GM21619 (cell line): ENCODE measurements around the gene SLC16A3.
"Not testable (repeated sequence)": the region's sequence is repeated elsewhere in the genome, so short reads cannot be mapped to it uniquely, and the experiment has no call there.

Source experiments
- ATAC-seq: cut with Tn5 transposase; IDR thresholded peaks from one replicate; pipeline ENCODE4 v1.9.1; 2021; ENCODE audit not compliant: unreplicated experiment

SLC16A3 gene

GRCh38 chr17:82245134-82246039 is 16.5 kb downstream of the SLC16A3 start:
- ATAC-seq: no peak

DNA sequence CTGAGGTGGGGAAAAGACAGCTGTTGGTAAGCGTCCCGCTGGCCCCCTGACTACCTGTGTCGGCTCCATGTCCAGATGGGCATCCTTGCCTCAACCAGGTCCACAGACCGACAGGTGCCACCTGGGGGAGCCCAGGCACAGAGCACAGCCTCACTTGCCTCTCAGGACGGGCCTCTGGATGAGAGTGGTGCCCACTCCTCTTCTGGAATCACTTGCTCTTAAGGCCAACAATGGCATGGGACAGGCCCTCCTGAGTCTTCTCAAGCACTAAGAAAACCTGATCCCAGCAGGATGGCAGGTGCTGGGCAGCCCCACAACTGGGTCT is 17.2 kb downstream of the SLC16A3 start:
- no peak for ATAC-seq

DNA sequence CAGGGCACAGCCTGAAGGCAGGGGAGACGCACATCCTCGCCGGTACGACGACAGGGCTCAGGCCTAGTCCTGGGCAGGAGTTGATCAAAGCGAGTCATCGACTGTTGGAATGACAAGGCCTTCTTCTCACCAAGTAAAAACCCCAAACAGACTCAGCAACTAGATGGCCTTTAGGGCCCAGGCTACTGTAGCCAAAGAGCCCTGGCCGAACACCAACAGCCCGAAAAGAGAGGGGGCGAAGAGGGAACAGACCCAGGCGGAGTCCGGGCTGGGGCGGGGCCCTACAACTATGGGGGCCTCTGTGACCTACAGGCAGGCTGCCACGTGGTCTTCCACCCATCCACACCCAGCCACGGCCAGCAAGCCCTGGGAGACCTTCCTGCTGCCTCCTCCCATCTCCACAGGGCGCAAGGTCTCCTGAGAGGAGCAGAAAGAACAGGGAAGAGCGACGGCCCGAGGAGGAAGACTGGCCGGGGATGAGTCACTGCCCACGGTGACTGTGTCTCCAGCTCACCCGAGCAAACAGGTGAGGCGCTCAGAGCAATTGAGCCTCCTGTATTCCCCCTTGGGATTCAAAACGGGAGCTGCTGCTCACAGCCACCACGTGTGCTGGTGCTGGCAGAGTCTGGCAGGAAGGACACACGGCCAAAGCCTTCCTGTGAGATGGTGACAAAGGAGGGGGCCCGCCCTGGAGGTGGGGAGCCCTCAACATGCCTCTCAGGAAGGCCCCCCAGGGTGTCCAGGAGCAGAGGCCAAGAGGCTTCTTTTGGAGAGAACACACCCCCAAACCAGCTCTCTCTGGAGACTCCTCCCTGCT is 17.7 kb downstream of the SLC16A3 start:
- ATAC-seq: no peak

GRCh38 chr17:82247182-82247823 is 18.5 kb downstream of the SLC16A3 start:
- ATAC-seq: no peak

- ATAC-seq: no peak
Measured at GRCh38 chr17:82247856-82248671, 19.2 kb downstream of the SLC16A3 start.

GRCh38 chr17:82248815-82249674 is 20.2 kb downstream of the SLC16A3 start:
- ATAC-seq: no peak

DNA sequence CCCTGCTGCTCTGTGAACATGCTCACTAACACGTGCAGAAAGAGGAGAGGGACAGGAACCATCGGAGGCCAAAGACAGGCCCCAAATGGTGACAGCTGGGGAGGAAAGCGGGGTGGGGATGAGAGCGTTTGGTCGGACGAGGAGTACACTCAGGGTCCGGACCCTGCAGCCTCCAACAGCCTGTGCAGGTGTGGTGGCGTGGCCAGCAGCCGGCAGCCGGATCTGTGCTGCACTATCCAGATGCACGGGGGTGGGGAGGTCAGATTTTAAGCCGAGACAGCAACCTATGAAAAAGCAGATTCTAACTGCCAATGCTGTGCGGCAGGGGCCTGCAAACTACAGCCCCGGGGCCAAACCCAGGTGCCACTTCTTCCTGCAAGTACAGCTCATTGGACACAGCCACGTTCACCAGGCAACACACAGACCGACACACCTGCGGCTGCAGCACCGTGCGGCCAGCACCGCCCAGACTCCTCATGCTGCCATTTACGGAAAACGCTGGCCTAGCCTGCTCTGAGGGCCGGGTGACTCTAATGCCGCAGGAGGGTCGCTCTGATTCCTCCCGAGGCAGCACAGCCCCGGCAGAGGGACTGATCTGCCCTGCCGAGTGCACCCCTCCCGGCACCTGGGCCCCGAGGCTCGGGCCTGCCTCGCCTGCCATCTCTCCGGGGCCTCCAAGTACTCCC is 21.2 kb downstream of the SLC16A3 start:
- no peak for ATAC-seq

GRCh38 chr17:82250868-82251500 is 22.1 kb downstream of the SLC16A3 start:
- ATAC-seq: no peak

- no peak for ATAC-seq
Measured at GRCh38 chr17:82252511-82253178, 23.8 kb downstream of the SLC16A3 start.

GRCh38 chr17:82253179-82253544 is 24.3 kb downstream of the SLC16A3 start:
- no peak for ATAC-seq

DNA sequence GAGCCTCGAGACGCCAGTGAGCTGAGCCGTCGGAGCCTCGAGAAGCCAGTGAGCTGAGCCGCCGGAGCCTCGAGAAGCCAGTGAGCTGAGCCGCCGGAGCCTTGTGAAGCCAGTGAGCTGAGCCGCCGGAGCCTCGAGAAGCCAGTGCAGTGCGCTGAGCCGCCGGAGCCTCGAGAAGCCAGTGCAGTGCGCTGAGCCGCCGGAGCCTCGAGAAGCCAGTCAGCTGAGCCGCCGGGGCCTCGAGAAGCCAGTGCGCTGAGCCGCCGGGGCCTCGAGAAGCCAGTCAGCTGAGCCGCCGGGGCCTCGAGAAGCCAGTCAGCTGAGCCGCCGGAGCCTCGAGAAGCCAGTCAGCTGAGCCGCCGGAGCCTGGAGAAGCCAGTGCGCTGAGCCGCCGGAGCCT is 25.3 kb downstream of the SLC16A3 start:
- not testable (repeated sequence) for ATAC-seq

- ATAC-seq: not testable (repeated sequence)
Measured at GRCh38 chr17:82254746-82255145, 25.9 kb downstream of the SLC16A3 start.

GRCh38 chr17:82255402-82255972 is 26.6 kb downstream of the SLC16A3 start:
- ATAC-seq: no peak

GRCh38 chr17:82256242-82256885 is 27.5 kb downstream of the SLC16A3 start:
- no peak for ATAC-seq

GRCh38 chr17:82257473-82257872 is 28.6 kb downstream of the SLC16A3 start:
- no peak for ATAC-seq

DNA sequence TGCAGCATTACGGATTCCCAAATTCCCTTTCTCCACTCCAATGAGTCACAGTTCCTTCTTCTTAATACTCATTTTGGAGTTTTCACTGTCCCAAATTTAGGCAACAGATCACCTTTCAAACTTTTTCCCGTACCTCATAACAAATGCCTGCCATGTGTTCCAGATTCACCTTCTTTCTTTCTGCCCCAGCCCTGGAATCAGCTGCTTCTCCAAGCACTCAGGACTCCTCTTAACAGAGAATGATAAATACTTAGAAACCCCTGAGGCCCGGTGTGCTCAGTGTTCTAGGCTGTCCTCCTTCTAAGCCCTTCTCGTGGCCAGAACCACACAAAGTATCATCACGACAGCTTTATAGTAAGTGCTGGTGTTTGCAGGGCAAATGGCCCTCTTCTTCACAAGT is 29.7 kb downstream of the SLC16A3 start:
- ATAC-seq: no peak
